ENCODE data around the gene ITLN2. TPM values are rescaled to one million over a fixed set of nuclear protein-coding genes. Genes with fewer than 3 reads are reported as not detected.
"Not testable (repeated sequence)": the region's sequence is repeated elsewhere in the genome, so short reads cannot be mapped to it uniquely, and the experiment has no call there.

ITLN2 gene
- total RNA-seq, 1 experiment from 2014 or later = 0.20 TPM

- Histone ChIP-seq H4K20me1 (ENCODE audit: insufficient read depth) (no peaks in the 10 kb centered on the region), H3K4me2 (ENCODE audit: low read length) (no peak overlapping the region), H3K9me3 (ENCODE audit: control insufficient read depth in 1 of 2, insufficient read depth in 1 of 2, low read depth in 1 of 2, low read length in 2 of 2) (no peaks in the 10 kb centered on the region), H2AFZ (ENCODE audit: low read depth, low read length, poor library complexity, severe bottlenecking) (no peak overlapping the region), H3K4me3 (replicated peaks in 1 of 2; ENCODE audit: low read depth in 1 of 2, low read length in 2 of 2) (no peak overlapping the region), H3K9me2 (ENCODE audit: insufficient read depth) (no peaks in the 10 kb centered on the region), H3K4me1 (ENCODE audit: control insufficient read depth in 1 of 2, insufficient read depth in 2 of 2, low read length in 2 of 2) (no peaks in the 10 kb centered on the region), H3K36me3 (ENCODE audit: control insufficient read depth in 1 of 2, insufficient read depth in 2 of 2, low read length in 2 of 2) (no peaks in the 10 kb centered on the region), H3K27ac (ENCODE audit: low read depth, low read length) (no peak overlapping the region), H3K9ac (ENCODE audit: low read length) (no peak overlapping the region), H3K79me2 (ENCODE audit: insufficient read depth, low read length) (no peaks in the 10 kb centered on the region), H3K27me3 (ENCODE audit: insufficient read depth, low read length) (no peaks in the 10 kb centered on the region)
- ATAC-seq (no peak), DNase-seq (ENCODE audit: low read depth, low spot score) (no peak)
- no TSS peak for BruUV-seq (replicated peaks)
- TF ChIP-seq RAD21 (IDR thresholded peaks at IDR 0.05; ENCODE audit: low read depth) = no peak
- TF ChIP-seq ZFX (IDR thresholded peaks at IDR 0.05) = no peak
- no peak for TF ChIP-seq SRF (IDR thresholded peaks at IDR 0.05; ENCODE audit: low read depth)
- no peak for TF ChIP-seq SIN3A (IDR thresholded peaks at IDR 0.05; ENCODE audit: low read depth)
- no peak for TF ChIP-seq POLR2A (IDR thresholded peaks at IDR 0.05; ENCODE audit: borderline replicate concordance, extremely low read depth, insufficient read depth, insufficient read length)
- TF ChIP-seq ELF1 (IDR thresholded peaks at IDR 0.05; ENCODE audit: borderline replicate concordance, low read depth) = no peak
- ChIA-PET POLR2A (no interaction called here), CTCF (interaction anchor here (0.9 kb wide), 1 partner anchor 16 kb away, joined by 3 read pairs; no protein-coding TSS in a partner anchor), RAD21 (ENCODE audit: low non-redundant PET in 1 of 2, low total read pairs in 2 of 2, uncharacterized antibody in 2 of 2, unreplicated experiment in 2 of 2) (no interaction called here)
- intact Hi-C loops (cut with micrococcal nuclease) = no loop called here
Observed at GRCh38 chr1:160935527-160936258, 18.9 kb downstream of the ITLN2 start.

- H3K9me2 ChIP-seq (ENCODE audit: insufficient read depth); H3K79me2 ChIP-seq (ENCODE audit: insufficient read depth, low read length); RAD21 ChIA-PET (ENCODE audit: low non-redundant PET in 1 of 2, low total read pairs in 2 of 2, uncharacterized antibody in 2 of 2, unreplicated experiment in 2 of 2); intact Hi-C loops (cut with micrococcal nuclease); H3K9me3 ChIP-seq (ENCODE audit: control insufficient read depth in 1 of 2, insufficient read depth in 1 of 2, low read depth in 1 of 2, low read length in 2 of 2); H3K4me2 ChIP-seq (ENCODE audit: low read length); DNase-seq (ENCODE audit: low read depth, low spot score); H4K20me1 ChIP-seq (ENCODE audit: insufficient read depth); H3K27ac ChIP-seq (ENCODE audit: low read depth, low read length); H3K36me3 ChIP-seq (ENCODE audit: control insufficient read depth in 1 of 2, insufficient read depth in 2 of 2, low read length in 2 of 2); BruUV-seq (replicated peaks); H3K4me3 ChIP-seq (replicated peaks in 1 of 2; ENCODE audit: low read depth in 1 of 2, low read length in 2 of 2); CTCF ChIA-PET; H3K9ac ChIP-seq (ENCODE audit: low read length); H3K27me3 ChIP-seq (ENCODE audit: insufficient read depth, low read length); ATAC-seq; H2AFZ ChIP-seq (ENCODE audit: low read depth, low read length, poor library complexity, severe bottlenecking); POLR2A ChIA-PET; H3K4me1 ChIP-seq (ENCODE audit: control insufficient read depth in 1 of 2, insufficient read depth in 2 of 2, low read length in 2 of 2): not testable (repeated sequence)
Observed at GRCh38 chr1:160933305-160933704, 21.3 kb downstream of the ITLN2 start.

Data from HCT116 (cell line).